Ovary (tissue), 3 donors: ENCODE data around the gene SACM1L.

Experiments
- CTCF ChIP-seq, 3 donors: fragments of 450-650 bp in 2 of 3; fragments of 200-600 bp in 1 of 3; IDR thresholded peaks; one replicate each; pipeline versions ENCODE4 v1.5.1 to v1.8.0; 2016 to 2022; ENCODE audit warnings: antibody characterized with exemption in 3 of 3, mild to moderate bottlenecking in 1 of 3
- EP300 ChIP-seq: sonication (generic); formaldehyde crosslinking; IDR thresholded peaks from one replicate; pipeline ENCODE4 v1.6.1; 2017; ENCODE audit warnings: antibody characterized with exemption
- POLR2A ChIP-seq: fragments of 450-650 bp; IDR thresholded peaks from one replicate; pipeline ENCODE4 v1.6.1; 2017; ENCODE audit warnings: antibody characterized with exemption, mild to moderate bottlenecking, moderate library complexity
- donor health status: DM: no; HTN: no; CAD: no.

- TF ChIP-seq CTCF (IDR thresholded peaks at IDR 0.05) (no peak), POLR2A (no peak), EP300 (no peak)
Measured at GRCh38 chr3:45688882-45689786, at the start of gene SACM1L.
